HG03139 (cell line): ENCODE measurements around the gene LYZL2.
"Not testable (repeated sequence)": the region's sequence is repeated elsewhere in the genome, so short reads cannot be mapped to it uniquely, and the experiment has no call there.

Experiments used
- ATAC-seq: cut with Tn5 transposase; IDR thresholded peaks from one replicate; pipeline ENCODE4 v1.9.1; 2021; ENCODE audit not compliant: unreplicated experiment

The LYZL2 gene

DNA sequence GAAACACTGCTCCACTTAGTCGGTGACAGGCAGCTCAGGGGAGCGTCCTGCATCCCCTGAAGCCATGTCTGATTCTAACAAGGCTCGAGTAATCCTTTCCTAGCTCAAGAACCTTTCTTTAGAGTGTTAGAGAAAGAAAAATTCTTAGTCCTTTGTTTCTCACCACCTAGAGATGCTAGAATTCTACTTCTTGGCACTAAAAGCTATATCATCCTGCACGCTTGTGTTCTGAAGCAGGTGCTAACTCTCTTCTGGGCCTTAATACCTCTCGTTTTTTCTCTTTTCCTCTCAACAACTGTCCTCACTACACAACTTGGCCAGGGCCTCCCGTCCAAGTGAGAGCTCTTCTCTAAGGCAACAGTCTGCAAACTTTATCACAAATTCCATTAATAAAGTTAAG, at the start of gene LYZL2:
LYZL2 (minus strand) TSS at position 101 of the 400 bp plus-strand sequence. CDS start 2,838 bp downstream, outside the sequence.
- no peak for ATAC-seq

DNA sequence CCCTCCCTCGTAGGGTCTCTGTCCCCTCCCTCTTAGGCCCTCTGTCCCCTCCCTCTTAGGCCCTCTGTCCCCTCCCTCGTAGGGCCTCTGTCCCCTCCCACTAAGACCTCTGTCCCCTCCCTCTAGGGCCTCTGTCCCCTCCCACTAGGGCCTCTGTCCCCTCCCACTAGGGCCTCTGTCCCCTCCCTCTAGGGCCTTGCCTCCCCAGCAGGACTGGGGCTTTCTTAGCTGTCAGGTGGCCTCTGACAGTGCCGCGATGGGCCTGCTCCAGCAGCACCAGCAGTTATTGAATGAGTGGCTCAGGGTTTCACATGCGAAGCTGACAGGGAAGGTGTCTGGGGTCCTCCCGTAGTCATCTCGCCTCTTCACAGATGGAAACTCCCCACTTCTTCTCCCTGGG, 48.1 kb upstream of the LYZL2 start:
- not testable (repeated sequence) for ATAC-seq

DNA sequence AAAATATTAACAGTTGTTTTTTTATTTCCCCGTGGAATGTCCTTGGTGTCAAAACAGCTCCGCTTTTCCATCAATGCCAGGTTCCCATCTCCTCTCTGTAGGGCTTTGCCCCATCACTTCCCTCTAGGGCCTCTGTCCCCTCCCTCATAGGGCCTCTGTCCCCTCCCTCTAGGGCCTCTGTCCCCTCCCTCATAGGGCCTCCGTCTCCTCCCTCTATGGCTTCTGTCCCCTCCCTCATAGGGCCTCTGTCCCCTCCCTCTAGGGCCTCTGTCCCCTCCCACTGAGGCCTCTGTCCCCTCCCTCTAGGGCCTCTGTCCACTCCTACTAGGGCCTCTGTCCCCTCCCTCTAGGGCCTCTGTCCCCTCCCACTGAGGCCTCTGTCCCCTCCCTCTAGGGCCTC, 47.6 kb upstream of the LYZL2 start:
- not testable (repeated sequence) for ATAC-seq

DNA sequence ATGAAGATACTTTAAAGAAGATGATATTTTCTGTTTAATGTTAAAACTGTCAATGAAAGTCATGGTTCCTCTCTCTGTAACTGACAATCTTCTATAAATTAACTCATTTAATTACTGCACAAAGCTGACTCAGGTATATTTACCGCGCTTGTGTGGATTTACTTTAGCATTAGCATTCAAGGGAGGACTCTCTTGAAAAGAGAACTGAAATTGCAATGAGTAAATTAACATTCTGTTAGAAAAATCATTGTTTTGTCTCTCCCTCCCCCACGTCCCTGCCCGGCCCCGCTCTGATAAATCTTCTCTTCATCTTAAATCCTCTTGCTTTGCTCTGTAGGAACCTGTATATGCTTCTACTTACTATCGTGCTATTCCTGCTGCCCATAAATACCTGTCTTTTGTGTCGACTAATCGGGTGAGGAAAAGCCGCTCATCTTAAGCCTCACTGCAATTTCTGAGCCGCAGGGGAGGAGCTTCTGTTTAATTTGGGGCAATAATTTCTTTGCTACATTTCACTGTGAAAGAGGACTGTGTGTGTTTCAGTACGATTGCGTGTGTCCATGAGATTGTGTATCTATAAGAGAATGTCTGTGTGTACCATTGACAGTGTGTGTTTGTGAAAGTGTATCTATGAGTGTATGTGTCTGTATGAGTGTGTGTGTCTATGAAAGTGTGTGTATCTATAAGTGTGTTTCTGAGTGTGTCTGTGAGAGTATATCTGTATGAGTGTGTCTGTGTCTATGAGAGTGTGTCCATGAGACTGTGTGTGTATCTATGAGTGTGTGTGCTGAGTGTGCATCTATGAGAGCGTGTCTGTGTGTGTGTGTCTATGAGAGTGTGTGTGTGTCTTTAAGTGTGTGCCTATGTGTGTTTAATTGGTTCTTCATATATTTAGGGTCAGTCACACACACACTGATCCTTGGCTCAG, 46.5 kb upstream of the LYZL2 start:
- no peak for ATAC-seq

DNA sequence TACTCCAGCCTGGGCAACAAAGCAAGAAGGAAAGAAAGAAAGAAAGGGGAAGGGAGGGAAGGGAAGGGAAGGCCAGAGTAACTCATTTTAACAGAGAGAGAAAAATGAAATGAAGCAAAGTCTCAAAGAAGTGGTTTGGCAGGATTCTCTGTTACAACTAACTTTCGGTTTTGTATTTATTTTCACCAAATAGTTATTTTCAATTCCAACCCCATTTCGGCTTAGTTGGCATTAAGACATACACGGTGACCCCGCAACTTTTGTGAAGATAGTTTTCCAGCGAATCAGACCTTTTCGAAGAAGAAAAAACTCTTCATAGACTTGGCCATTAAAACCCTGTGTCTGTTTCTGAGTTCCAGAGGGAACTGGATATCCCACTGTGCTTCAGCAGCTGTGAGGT, 45.2 kb upstream of the LYZL2 start:
- ATAC-seq = no peak

DNA sequence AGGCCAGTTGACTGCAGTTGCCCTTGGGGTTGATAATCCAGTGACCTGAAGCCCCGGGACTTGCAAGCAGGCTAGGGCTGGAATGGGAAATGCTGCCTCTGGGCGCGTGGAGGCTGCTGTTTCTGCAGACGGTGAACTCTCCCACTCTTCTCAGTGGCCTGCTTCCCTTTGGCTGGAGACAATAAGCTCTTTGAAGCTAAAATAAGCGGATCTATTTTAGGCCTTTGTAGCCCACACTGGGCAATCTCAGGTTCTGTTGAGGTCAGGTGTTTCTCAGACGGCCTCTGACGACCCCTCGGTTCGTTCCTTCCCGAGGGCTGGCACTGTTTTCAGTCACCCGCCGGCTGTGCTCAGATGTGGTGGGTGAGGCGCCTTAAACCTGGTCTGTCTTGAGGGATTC, 43.7 kb upstream of the LYZL2 start:
- not testable (repeated sequence) for ATAC-seq

DNA sequence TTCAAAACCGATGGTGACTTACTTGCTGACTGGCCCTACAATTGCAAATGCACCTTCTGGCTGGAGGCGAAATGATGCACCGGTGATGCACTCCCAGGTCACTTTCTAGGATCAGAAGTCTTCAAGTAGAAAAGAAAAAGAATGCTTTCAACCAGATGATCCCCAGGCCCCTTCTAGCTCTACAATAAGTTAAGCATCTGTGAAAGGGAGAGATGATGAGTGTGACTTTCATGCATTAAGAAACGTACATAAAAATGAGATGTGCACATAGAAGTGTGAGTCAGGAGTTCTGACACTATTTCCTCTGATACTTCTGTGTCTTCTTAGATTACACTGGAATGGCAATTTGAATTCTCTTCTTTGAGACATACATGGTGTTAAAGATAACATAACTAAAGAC, 42.8 kb upstream of the LYZL2 start:
- ATAC-seq = not testable (repeated sequence)

DNA sequence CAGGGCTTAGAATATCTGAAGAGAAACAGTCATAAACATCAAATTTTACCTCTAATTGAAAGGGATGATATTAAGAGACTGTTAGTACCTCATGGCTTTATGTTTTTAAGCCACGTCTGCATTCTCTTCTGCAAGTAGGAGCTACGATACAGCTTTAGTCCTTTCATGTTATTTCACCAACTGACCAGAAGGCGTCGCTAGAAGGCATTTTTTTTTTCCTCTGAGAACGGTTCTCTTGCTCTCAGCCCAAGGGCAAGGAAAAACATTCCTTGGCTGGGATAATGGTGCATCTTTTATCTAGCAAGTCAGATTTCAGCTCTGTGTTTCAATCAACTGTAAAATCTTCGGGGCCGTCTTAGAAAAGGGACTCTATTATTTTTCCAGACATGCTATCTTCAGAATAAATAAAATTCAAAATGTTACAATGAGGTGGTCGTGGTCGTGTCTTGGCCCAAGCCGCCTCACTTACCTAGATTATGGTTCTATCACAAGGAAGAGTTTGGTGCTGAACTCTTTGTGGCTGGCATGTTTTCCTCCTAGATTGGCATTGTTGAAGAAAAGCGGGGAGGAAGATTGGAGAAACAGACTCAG, 41.6 kb upstream of the LYZL2 start:
- ATAC-seq = no peak

DNA sequence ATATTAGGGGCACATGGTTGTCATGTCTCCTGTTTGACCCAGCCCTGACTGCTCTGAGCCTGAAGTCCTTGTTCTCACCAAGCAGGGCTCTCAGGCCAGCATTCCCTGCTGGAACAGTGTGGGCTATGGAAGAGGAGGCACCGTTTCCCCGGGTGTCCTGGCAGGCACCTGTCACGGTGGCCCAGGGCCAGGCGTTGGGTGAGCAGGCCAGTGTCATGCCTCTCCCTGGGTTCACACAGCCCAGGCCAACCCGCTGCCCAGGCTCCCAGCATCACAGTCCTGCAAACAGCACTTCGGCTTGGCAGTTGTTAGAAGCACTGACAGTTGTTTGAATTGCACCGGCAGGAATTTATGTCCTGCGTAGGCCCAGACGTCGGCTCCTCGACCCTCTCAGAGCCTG, 38.4 kb upstream of the LYZL2 start:
- not testable (repeated sequence) for ATAC-seq

DNA sequence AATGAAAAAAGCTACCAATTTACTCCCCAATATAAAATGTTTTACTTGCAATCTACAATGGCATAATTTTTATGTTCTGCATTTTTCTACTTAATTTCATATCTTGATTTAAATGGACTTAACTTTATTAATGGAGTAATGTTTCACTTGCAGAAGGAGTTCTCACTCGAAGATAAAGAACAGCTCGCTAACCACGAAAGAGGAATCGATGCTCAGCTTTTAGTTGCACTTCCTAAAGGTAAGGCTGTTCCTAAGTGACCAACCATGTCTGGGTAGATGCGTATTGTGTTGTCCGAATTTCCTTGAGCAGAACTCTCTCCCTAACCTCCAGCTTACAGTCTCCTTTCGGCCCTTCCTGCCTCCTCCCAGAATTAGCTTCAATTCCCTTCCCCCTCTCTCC, 33.9 kb upstream of the LYZL2 start:
- ATAC-seq = not testable (repeated sequence)

DNA sequence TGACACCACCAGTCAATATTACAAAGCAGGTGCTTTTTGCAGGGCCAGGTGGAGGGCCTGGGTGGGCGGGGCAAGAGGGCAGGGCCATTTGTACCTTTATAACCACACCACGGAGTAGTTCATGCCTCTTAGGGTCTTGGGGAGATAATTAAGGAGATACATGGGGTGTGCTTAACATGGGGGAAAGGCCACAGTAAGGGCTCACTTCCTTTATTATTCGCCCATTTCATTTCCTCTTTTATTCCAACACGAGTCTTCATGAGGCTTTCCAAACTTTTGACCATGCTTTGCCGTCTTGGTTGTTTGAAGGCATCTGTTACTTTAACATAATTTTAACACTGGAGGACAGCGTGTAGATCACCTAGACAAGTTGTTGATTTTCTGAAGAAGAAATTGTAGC, 33.3 kb upstream of the LYZL2 start:
- ATAC-seq = no peak

DNA sequence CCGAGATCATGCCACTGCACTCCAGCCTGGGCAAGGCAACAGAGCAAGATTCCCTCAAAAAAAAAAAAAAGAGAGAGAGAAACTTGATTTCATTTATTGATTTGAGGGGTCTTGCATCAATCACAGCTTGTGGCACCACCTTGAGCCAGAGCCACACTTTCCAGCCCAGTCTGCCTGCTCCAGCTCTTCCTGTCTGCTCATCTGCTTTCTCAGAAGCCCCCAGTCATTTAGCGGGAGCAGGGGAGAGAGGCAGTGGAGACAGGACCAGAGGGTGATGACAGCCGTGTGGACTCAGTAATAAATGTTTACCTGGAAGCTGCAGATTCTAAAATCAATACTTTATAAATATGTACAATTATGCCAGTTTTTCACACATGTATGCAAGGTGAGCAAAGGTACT, 30.8 kb upstream of the LYZL2 start:
- ATAC-seq = not testable (repeated sequence)

DNA sequence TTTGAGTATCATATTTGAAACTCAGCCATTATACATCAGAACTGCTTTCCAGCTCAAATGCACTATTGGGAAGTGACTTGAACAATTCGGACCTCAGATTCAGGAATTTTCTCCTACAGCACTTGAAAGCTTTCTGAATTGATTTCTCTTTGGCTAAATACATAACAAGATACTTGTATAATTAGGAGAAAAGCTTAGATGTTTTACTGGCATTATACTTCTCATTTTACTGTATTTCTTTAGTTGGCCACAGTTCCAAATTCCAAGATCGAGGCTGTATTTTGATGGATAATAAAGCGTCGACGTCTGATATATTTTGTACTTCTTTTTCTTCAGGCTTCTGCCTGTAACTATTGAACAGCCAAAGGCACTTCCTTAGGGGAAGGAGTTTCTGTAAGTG, 26.7 kb upstream of the LYZL2 start:
- ATAC-seq = no peak

DNA sequence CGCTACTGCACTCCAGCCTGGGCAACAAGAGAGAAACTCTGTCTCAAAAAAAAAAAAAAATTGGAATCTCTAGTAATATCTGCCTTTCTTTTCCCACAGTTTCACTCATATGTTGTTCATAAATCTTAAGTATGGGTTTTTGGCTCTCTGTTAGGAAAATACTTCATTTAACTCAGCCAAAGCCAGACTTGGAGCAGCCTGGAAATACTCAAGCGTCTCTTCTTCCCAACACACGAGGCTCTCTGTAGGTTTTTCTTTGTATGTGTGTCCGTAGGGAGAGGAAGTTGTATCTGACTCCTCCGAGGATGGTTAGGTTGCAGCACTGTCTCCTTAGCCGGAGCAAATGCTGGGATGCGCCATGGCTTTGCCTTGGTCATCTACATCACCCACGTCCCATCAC, 25.4 kb upstream of the LYZL2 start:
- ATAC-seq = not testable (repeated sequence)

DNA sequence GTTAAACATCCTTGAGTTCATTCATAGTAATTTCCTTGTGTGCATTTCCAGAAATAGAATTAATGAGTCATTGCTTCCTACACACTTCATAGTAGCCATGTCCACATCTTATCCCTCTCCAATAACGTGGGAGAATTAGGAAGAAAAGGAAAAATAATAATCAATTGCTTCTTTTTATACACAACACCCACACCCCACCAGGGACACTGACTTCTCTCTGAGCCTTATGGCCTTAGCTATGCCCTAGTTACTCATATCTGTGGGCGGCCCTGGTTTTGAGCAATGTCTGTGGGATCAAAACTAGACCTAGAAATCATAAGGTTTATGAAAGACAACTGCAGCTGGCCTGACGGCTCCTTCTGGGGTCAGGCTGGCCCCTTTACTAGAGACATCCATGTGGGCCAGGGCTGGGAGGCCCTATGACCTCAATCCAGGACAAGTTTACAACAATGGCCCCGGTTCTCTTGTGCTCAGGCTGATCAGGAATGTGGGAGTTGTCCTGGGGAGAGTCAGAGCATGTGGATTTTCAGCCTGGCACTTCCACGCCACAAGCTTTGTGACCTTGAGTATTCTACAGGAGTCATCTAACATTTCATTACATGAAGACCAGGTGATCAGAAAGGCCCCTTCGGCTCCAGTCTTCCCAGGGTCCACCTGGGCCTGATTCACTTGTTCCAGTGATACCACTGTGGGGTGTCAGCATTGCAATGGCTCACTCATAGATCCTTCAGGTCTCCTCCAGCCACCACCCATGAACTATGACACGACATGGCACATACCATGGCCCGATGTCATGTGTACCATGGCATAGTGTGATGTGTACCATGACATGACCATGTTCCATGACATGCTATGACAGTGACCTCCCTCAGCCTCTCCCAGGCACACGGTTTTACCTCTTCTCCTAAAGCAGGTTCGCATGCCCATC, 22.2 kb upstream of the LYZL2 start:
- ATAC-seq = not testable (repeated sequence)

DNA sequence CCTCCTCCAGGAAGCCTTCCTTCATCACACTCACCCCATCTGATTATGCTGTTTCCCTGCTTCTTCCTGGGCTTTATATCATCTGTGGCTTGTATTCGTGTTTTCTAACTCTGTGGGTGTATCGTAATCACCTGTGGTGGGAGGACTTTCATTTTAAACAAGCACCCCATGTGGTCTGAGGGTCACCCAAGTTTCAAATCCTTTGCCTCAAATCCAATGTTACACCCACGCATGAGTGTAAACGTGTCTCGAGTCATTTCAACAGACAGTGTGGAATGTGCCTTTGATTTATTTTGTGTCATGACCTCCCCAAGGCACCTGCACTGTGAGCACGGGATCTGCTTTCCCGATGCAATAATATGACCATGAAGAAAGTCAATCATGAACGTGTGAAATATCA, 17.5 kb upstream of the LYZL2 start:
- no peak for ATAC-seq

DNA sequence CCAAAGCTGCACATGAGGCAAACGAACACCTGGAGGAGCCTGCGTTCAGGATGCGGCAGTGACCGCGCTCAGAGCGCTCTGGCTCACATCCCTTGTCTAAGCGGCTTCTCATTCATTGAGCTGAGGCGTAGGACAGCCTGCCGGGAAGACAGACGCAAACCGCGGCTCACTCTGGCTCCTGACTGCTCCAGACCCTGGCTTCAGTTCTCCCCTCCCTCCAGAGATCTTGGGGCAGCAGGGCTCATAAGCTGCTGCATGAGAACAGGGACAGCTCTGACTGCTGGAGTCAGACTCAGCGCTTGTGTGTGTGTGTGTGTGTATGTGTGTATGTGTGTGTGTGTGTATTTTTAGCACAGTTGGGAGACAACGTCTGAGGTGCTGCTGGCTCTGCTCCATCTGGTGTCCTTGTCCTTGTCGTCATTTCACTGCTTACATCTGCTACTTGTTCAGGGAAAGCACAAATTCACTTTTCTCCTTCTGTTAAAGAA, 15.8 kb upstream of the LYZL2 start:
- no peak for ATAC-seq

DNA sequence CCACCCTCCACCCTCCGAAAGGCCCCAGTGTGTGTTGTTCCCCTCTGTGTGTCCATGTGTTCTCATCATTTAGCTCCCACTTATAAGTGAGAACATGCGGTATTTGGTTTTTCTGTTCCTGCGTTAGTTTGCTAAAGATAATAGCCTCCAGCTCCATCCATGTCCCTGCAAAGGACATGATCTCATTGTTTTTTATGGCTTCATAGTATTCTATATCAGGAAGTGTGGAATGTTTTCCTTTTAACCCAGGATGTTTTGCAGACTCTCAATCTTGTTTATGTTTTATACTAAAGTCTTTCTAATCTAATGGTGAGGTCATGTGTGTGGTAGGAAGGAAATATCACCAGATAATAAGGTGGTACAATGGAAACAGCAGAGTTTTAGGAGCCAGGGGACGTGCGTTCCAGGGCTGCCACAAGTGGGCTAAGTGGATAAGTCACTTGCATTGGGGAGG, 14.9 kb upstream of the LYZL2 start:
- ATAC-seq = not testable (repeated sequence)

DNA sequence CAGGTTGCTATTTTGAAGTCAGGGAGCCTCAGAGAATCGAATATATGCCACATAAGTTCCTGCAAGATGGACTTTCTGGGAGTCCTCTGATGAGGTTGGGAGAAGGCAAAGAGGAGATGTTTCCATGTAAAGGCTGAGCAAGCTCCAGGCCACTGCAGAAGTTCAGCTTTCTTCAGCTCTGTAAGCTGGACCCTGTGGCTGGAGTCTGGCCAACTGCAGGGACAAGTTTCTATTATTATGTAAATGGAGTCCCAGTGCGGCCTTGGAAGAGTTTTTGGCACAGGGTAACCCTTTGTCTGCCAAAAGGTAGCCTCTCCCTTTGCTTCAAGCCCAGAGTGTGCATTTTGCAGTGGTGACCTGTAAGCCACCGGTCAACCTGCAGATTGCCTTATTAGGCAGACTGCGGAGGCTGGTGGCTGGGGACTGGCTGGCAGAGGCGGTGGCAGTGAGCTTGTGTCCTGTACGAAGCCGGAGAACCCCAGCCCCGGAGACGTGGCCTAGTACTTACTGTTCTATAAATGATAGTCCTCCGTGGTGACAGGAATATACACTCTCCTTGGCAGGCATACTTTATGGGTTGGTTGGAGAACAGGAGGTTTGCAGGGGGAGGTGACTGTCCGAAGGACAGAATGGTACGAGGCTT, 14.1 kb upstream of the LYZL2 start:
- ATAC-seq = not testable (repeated sequence)

DNA sequence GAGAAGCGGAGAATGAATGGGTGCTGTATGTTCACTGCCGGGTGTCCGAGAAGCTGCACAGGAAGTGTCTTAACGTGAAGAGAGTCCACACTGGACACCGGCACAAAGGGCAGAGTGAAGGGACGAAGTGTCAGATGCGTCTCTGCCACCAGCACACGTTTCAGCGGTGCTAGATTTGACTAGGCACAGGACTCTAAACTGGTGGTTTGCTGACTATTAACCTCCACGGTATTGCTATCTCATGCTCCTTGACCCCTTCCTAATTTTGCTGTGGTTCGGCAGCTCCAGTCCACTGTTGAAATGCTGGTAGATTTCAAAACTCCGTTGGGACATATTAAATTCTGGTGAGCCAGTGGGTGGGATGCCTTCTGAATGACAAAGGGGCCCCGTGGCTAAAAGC, 13.3 kb upstream of the LYZL2 start:
- ATAC-seq = not testable (repeated sequence)
